CD8-positive, alpha-beta memory T cell (primary cell): ENCODE measurements around the gene ADGRG1. TPM values are rescaled to one million over a fixed set of nuclear protein-coding genes. Genes with fewer than 3 reads are reported as not detected.

ENCODE experiments used
- CTCF ChIA-PET: fragments of 350-600 bp; sonication (Branson Sonifier 250); formaldehyde crosslinking; loops from one replicate; lab custom pipeline; 2021; ENCODE audit warnings: antibody characterized with exemption; lab: Charles Lee
- POLR2A ChIA-PET: fragments of 350-600 bp; sonication (Branson Sonifier 250); formaldehyde crosslinking; loops from one replicate; lab custom pipeline; 2021; ENCODE audit warnings: antibody characterized with exemption; lab: Charles Lee
- DNase-seq, 5 donors: peaks; one replicate each; pipeline versions ENCODE4 v3.0.0 to v3.0.0-alpha.2; 2020 to 2022; ENCODE audit warnings: mixed read lengths in 1 of 5
- H3K27ac ChIP-seq: one replicate; pipeline ENCODE4 v1.7.0; 2013; ENCODE audit warnings: low read depth, mild to moderate bottlenecking, low read length, moderate library complexity
- H3K27me3 ChIP-seq: 2 replicates; pipeline ENCODE4 v1.7.0; 2013; ENCODE audit warnings: low read length, mild to moderate bottlenecking; ENCODE audit not compliant: insufficient read depth, poor library complexity, severe bottlenecking
- H3K36me3 ChIP-seq: 2 replicates; pipeline ENCODE4 v1.7.0; 2013; ENCODE audit warnings: mild to moderate bottlenecking, low read length, moderate library complexity; ENCODE audit not compliant: insufficient read depth
- H3K4me1 ChIP-seq: 2 replicates; pipeline ENCODE4 v1.7.0; 2013; ENCODE audit warnings: mild to moderate bottlenecking, low read length, moderate library complexity; ENCODE audit not compliant: insufficient read depth
- H3K4me3 ChIP-seq: 2 replicates; pipeline ENCODE4 v1.7.0; 2013; ENCODE audit warnings: mild to moderate bottlenecking, low read length
- H3K9me3 ChIP-seq: 2 replicates; pipeline ENCODE4 v1.7.0; 2013; ENCODE audit warnings: mild to moderate bottlenecking, low read length
- H3K27ac Mint-ChIP-seq, 8 donors: one replicate each; pipeline ENCODE4 v1.8.0; 2020 to 2021; ENCODE audit warnings: mixed read lengths in 8 of 8, mild to moderate bottlenecking in 6 of 8, inconsistent platforms in 3 of 8, moderate library complexity in 3 of 8
- H3K27me3 Mint-ChIP-seq, 2 donors: one replicate each; pipeline ENCODE4 v1.8.0; 2020 to 2021; ENCODE audit warnings: mixed read lengths in 2 of 2, mild to moderate bottlenecking in 1 of 2, moderate library complexity in 1 of 2
- H3K36me3 Mint-ChIP-seq, 3 donors: one replicate each; pipeline ENCODE4 v1.8.0; 2020 to 2021; ENCODE audit warnings: mixed read lengths in 3 of 3, inconsistent platforms in 1 of 3, mild to moderate bottlenecking in 1 of 3
- H3K4me1 Mint-ChIP-seq, 3 donors: one replicate each; pipeline ENCODE4 v1.8.0; 2020 to 2021; ENCODE audit warnings: mixed read lengths in 3 of 3, inconsistent platforms in 1 of 3, mild to moderate bottlenecking in 1 of 3
- H3K4me3 Mint-ChIP-seq, 7 donors: one replicate each; pipeline ENCODE4 v1.8.0; 2020 to 2021; ENCODE audit warnings: mixed read lengths in 7 of 7, mild to moderate bottlenecking in 6 of 7, moderate library complexity in 4 of 7, inconsistent platforms in 2 of 7
- H3K9me3 Mint-ChIP-seq, 5 donors: one replicate each; pipeline ENCODE4 v1.8.0; 2020 to 2022; ENCODE audit warnings: mixed read lengths in 5 of 5, mild to moderate bottlenecking in 3 of 5, moderate library complexity in 2 of 5, inconsistent platforms in 1 of 5
- polyA plus RNA-seq: library from polyadenylated mRNA; unstranded; fragments of 300-500 nt; fragmentation: Illumina TruSeq; gene quantifications from one replicate; pipeline ENCODE4 v1.2.3, GENCODE V29; 2021
- total RNA-seq, 2 experiments: library from RNA; stranded (reverse); gene quantifications; one replicate each; pipeline ENCODE4 v1.2.3, GENCODE V29; 2021

Gene ADGRG1
- total and polyA plus RNA-seq, 3 experiments from 2014 or later: 25.8 to 51.9 (median 29.8) TPM

- no peak for DNase-seq
- Histone ChIP-seq H3K27me3 (peaks cover 4% of the 10 kb centered on the region), H3K36me3 (no peaks in the 10 kb centered on the region), H3K9me3 (no peaks in the 10 kb centered on the region), H3K27ac (no peak overlapping the region), H3K4me1 (peaks cover 4% of the 10 kb centered on the region), H3K4me3 (no peak overlapping the region)
- Mint-ChIP-seq H3K4me1 (peaks cover 7 to 32% (median 22%) of the 10 kb centered on the region in 3 donors), H3K4me3 (peak overlapping the region in 1 of 7 donors; percentile 69), H3K27me3 (peaks cover 1 to 11% of the 10 kb centered on the region in 2 donors), H3K27ac (peak overlapping the region in 1 of 8 donors; percentile 38), H3K9me3 (no peaks in the 10 kb centered on the region), H3K36me3 (no peaks in the 10 kb centered on the region)
- CTCF ChIA-PET: interaction anchor here (0.7 to 2.3 kb wide), 4 partner anchors 17 to 26 kb away, joined by 3 to 10 read pairs (median 6); no protein-coding TSS in a partner anchor
- POLR2A ChIA-PET: interaction anchor here (1.1 kb wide), 1 partner anchor 9 kb away, joined by 3 read pairs; no protein-coding TSS in a partner anchor
Measured at GRCh38 chr16:57627184-57627871, 1.1 kb upstream of the ADGRG1 start.

- Histone ChIP-seq H3K27me3 (peaks cover 4% of the 10 kb centered on the region), H3K4me3 (peak overlapping the region; percentile 13), H3K27ac (peak overlapping the region; percentile 20), H3K4me1 (peaks cover 4% of the 10 kb centered on the region), H3K36me3 (no peaks in the 10 kb centered on the region), H3K9me3 (no peaks in the 10 kb centered on the region)
- Mint-ChIP-seq H3K27ac (peak overlapping the region in 5 of 8 donors; percentile 12 to 95 (median 69)), H3K4me3 (peak overlapping the region; percentile 43 to 73 (median 65)), H3K9me3 (no peaks in the 10 kb centered on the region), H3K36me3 (no peaks in the 10 kb centered on the region), H3K27me3 (peaks cover 1 to 11% of the 10 kb centered on the region in 2 donors), H3K4me1 (peaks cover 7 to 32% (median 22%) of the 10 kb centered on the region in 3 donors)
- POLR2A ChIA-PET: no interaction called here
- CTCF ChIA-PET: interaction anchor here (2.2 kb wide), 1 partner anchor 20 kb away, joined by 9 read pairs; no protein-coding TSS in a partner anchor
- DNase-seq: no peak
Measured at GRCh38 chr16:57628783-57629293, 408 bp downstream of the ADGRG1 start.

GRCh38 chr16:57629516-57630406, 1.3 kb downstream of the ADGRG1 start:
- H3K9me3 Mint-ChIP-seq: no peaks in the 10 kb centered on the region
- ChIA-PET POLR2A (no interaction called here), CTCF (interaction anchor here (1.0 to 1.8 kb wide), 4 partner anchors 13 to 53 kb away, joined by 3 to 8 read pairs (median 6); no protein-coding TSS in a partner anchor)
- H3K27ac Mint-ChIP-seq: peak overlapping the region in 3 of 8 donors; percentile 27 to 69 (median 60)
- Histone ChIP-seq H3K27me3 (peaks cover 4% of the 10 kb centered on the region), H3K4me1 (peaks cover 4% of the 10 kb centered on the region), H3K9me3 (no peaks in the 10 kb centered on the region), H3K36me3 (no peaks in the 10 kb centered on the region), H3K4me3 (no peak overlapping the region), H3K27ac (peak overlapping the region; percentile 24)
- DNase-seq: no peak
- peaks cover 7 to 32% (median 22%) of the 10 kb centered on the region in 3 donors for H3K4me1 Mint-ChIP-seq
- H3K36me3 Mint-ChIP-seq: no peaks in the 10 kb centered on the region
- H3K4me3 Mint-ChIP-seq: peak overlapping the region; percentile 55 to 73 (median 65)
- H3K27me3 Mint-ChIP-seq: peaks cover 1 to 11% of the 10 kb centered on the region in 2 donors

- Histone ChIP-seq H3K9me3 (no peaks in the 10 kb centered on the region), H3K4me1 (peaks cover 4% of the 10 kb centered on the region), H3K36me3 (no peaks in the 10 kb centered on the region), H3K27ac (peak overlapping the region; percentile 24), H3K27me3 (peaks cover 4% of the 10 kb centered on the region), H3K4me3 (no peak overlapping the region)
- ChIA-PET CTCF (interaction anchor here (1.0 to 1.8 kb wide), 4 partner anchors 12 to 54 kb away, joined by 3 to 8 read pairs (median 6); no protein-coding TSS in a partner anchor), POLR2A (no interaction called here)
- no peaks in the 10 kb centered on the region for H3K36me3 Mint-ChIP-seq
- peaks cover 0 to 11% of the 10 kb centered on the region in 2 donors for H3K27me3 Mint-ChIP-seq
- H3K4me1 Mint-ChIP-seq: peaks cover 7 to 31% (median 23%) of the 10 kb centered on the region in 3 donors
- peak overlapping the region in 6 of 7 donors; percentile 5 to 73 (median 58) for H3K4me3 Mint-ChIP-seq
- no peaks in the 10 kb centered on the region for H3K9me3 Mint-ChIP-seq
- DNase-seq: no peak
- peak overlapping the region in 4 of 8 donors; percentile 0 to 84 (median 36) for H3K27ac Mint-ChIP-seq
Measured at GRCh38 chr16:57630407-57630797, 2.0 kb downstream of the ADGRG1 start.

GRCh38 chr16:57630931-57631845, 2.8 kb downstream of the ADGRG1 start:
- H3K4me1 Mint-ChIP-seq: peaks cover 7 to 28% (median 22%) of the 10 kb centered on the region in 3 donors
- no peak for DNase-seq
- Histone ChIP-seq H3K27ac (no peak overlapping the region), H3K9me3 (no peaks in the 10 kb centered on the region), H3K4me3 (no peak overlapping the region), H3K27me3 (peaks cover 4% of the 10 kb centered on the region), H3K4me1 (peaks cover 4% of the 10 kb centered on the region), H3K36me3 (no peaks in the 10 kb centered on the region)
- ChIA-PET POLR2A (no interaction called here), CTCF (interaction anchor here (1.1 to 1.8 kb wide), 3 partner anchors 18 to 55 kb away, joined by 3 to 8 read pairs (median 8); no protein-coding TSS in a partner anchor)
- H3K27ac Mint-ChIP-seq: peak overlapping the region in 2 of 8 donors; percentile 70 to 84
- peak overlapping the region in 2 of 7 donors; percentile 72 to 73 for H3K4me3 Mint-ChIP-seq
- H3K27me3 Mint-ChIP-seq: peaks cover 0 to 11% of the 10 kb centered on the region in 2 donors
- no peaks in the 10 kb centered on the region for H3K36me3 Mint-ChIP-seq
- H3K9me3 Mint-ChIP-seq: no peaks in the 10 kb centered on the region

- H3K4me1 ChIP-seq: peaks cover 4% of the 10 kb centered on the region
- Mint-ChIP-seq H3K9me3 (no peaks in the 10 kb centered on the region), H3K4me3 (no peak overlapping the region), H3K27ac (no peak overlapping the region), H3K4me1 (peaks cover 7 to 26% (median 24%) of the 10 kb centered on the region in 3 donors), H3K27me3 (peaks cover 0 to 11% of the 10 kb centered on the region in 2 donors), H3K36me3 (no peaks in the 10 kb centered on the region)
- no peaks in the 10 kb centered on the region for H3K9me3 ChIP-seq
- peaks cover 4% of the 10 kb centered on the region for H3K27me3 ChIP-seq
- CTCF ChIA-PET: interaction anchor here (7.6 kb wide), 1 partner anchor 15 kb away, joined by 62 read pairs; no protein-coding TSS in a partner anchor
- POLR2A ChIA-PET: no interaction called here
- no peak overlapping the region for H3K27ac ChIP-seq
- no peaks in the 10 kb centered on the region for H3K36me3 ChIP-seq
- DNase-seq: no peak
- H3K4me3 ChIP-seq: no peak overlapping the region
Measured at GRCh38 chr16:57632568-57632967, 4.1 kb downstream of the ADGRG1 start.
